ENCODE results near the gene TRERF1.

TRERF1 gene

DNA sequence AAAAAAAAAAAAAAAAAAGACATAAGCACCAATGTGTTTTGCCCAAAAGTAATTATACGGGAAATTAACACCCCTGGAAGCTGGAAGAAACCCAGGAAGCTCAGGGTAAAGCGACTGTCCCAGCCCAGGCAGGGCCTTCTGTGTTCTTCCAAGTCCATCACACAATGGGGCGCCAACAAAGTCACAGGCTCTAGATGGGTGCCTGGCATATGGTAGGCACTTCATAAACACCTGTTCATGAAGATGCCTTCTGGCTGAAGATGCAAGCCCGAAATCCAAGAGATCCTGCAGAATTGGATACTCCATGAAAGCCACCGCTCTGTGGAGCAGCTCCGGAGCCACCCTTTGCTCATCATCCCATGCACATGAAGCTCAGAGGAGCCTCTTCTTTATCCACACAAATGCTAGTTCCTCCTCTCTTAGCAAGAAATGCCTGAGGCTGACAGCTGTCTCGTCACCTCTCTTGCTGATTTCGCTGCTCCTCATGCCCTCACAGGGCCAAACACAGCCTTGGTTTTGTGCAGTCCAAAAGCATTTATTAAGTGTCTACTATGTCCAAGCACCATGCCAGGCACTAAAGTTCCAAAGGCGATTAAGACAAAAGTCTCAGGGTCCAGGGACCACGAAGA is 76.6 kb downstream of the TRERF1 start:
- Mint-ChIP-seq H3K36me3 (peaks cover 2% of the 10 kb centered on the region), H3K9me3 (no peaks in the 10 kb centered on the region), H3K4me1 (peaks cover 61% of the 10 kb centered on the region), H3K27ac (no peak overlapping the region), H3K4me3 (no peak overlapping the region), H3K27me3 (no peaks in the 10 kb centered on the region)

DNA sequence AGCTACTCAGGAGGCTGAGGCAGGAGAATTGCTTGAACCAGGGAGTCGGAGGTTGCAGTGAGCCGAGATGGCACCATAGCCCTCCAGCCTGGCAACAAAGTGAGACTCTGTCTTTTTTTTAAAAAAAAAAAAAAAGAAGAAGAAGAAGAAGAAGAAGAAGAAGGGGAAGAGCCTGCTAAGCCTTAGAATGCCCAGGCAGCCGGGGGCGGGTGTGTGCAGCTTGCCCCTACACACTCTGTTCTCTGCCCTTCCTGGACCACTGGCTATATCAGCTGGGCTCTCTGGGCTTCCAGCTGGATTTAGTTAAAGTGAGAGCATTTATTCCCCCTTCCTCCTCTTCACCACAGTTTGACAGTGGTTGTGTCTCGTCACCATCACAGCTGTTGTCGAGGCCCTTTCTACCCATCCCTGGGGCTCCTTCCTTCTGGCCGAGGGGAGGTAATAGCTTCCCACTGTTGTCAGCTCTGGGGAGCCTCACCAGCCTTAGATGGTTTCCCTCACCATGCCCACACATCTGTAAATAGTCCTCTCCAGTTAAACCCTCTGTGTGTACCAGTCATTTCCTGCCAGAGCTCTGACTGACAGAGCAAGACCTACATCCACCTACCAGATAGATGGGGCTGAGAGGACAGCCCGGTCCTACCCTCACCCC is 77.6 kb downstream of the TRERF1 start:
- Mint-ChIP-seq H3K27me3 (no peaks in the 10 kb centered on the region), H3K4me3 (peak overlapping the region; percentile 23), H3K4me1 (peaks cover 61% of the 10 kb centered on the region), H3K9me3 (no peaks in the 10 kb centered on the region), H3K36me3 (peaks cover 3% of the 10 kb centered on the region), H3K27ac (peak overlapping the region; percentile 55)

DNA sequence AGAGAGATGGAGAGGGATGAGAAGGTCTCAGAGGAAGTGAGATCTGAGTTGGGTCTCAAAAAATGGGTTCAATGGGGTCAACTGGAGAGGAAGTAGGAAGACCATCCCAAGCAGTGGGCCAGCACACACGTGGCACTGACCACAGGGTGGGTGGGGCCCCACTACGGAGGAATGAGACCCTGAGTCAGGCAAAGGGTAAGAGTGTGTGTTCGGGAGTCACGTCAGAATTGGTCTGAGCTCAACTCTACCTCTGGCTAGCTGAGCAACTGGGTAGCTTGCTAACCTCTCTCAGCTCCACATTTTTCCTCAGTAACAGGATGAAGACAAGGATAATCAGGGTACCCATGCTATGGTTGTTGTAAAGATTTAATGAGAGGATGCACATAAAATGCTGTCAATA is 79.0 kb downstream of the TRERF1 start:
- Mint-ChIP-seq H3K9me3 (no peaks in the 10 kb centered on the region), H3K4me1 (peaks cover 66% of the 10 kb centered on the region), H3K27me3 (no peaks in the 10 kb centered on the region), H3K36me3 (peaks cover 3% of the 10 kb centered on the region), H3K4me3 (no peak overlapping the region), H3K27ac (peak overlapping the region; percentile 71)

DNA sequence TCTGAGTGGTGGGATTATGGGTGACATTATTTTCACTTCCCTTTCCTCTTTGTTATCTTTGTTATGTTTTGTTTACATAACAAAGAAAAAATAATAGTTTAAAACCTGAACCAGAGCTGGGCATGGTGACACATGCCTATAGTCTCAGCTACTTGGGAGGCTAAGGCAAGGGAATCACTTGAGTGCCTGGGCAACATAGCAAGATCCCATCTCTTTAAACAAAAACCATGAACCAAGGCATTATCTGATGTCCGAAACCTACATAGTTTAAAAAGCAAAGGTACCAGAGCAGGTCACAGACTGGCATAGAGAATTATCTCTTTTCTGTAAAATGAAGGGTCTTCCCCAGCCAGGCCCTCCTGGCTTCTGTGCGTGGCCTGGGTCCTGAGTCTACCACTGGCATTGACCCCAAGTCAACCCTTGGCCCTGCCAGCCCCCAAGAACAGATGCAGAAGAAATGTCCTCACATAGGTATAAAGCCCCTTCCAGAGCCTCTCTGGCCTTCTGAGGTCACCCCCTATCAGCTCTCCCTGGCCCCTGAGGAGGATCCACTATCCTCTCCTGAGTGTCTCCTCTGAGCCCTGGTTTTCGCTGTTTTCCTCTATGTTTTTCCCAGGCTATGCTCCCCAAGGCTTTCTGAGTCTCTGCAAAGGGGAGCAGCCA is 81.3 kb downstream of the TRERF1 start:
- no peak overlapping the region for H3K4me3 Mint-ChIP-seq

DNA sequence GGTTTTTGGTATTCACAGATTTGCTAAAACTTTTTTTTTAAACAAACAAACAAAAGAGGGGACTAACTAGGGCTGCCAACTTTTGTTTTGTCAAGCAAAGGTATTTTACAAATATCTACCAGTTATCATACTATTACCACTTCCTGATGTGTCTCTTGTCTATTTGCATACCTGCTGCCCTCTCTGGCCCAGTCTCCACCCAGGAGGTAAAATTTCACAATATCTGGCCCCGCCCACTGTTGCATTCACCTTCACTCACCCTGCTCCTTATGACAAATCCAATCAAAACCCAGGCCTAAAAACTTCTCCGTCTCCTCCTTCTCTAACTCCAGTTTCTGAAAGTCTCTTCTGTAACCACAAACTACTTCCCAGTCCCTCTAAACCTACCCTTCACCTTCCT is 82.2 kb downstream of the TRERF1 start:
- Mint-ChIP-seq H3K4me1 (peaks cover 76% of the 10 kb centered on the region), H3K27ac (peak overlapping the region; percentile 89), H3K36me3 (peaks cover 3% of the 10 kb centered on the region), H3K4me3 (peak overlapping the region; percentile 42), H3K9me3 (no peaks in the 10 kb centered on the region), H3K27me3 (no peaks in the 10 kb centered on the region)

More for the DNA sequence above, 81.3 kb downstream of the TRERF1 start:
- Mint-ChIP-seq H3K36me3 (peaks cover 3% of the 10 kb centered on the region), H3K9me3 (no peaks in the 10 kb centered on the region), H3K27ac (no peak overlapping the region), H3K4me1 (peaks cover 75% of the 10 kb centered on the region), H3K27me3 (no peaks in the 10 kb centered on the region)

DNA sequence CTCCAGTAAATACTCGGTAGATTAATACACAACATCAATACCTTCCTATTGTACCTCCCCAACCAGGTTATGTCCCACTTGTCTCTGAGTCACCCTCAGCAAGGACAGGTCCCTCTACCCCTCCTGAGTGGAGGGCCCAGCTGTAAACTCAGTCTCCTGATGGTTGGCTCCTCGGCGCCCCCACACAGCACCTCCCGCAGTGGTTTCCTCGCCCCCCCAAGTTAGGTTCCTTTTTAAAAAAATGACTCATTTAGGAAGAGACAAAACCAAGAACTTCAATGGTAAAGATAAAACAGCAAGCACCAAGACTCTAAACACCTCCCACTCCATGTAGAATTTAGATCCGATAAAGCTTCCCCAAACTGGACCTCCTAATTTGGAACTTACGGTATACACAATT is 83.5 kb downstream of the TRERF1 start:
- no peaks in the 10 kb centered on the region for H3K9me3 Mint-ChIP-seq
- peak overlapping the region; percentile 93 for H3K27ac Mint-ChIP-seq
- peaks cover 78% of the 10 kb centered on the region for H3K4me1 Mint-ChIP-seq
- H3K27me3 Mint-ChIP-seq = no peaks in the 10 kb centered on the region
- peak overlapping the region; percentile 71 for H3K4me3 Mint-ChIP-seq
- peaks cover 3% of the 10 kb centered on the region for H3K36me3 Mint-ChIP-seq

DNA sequence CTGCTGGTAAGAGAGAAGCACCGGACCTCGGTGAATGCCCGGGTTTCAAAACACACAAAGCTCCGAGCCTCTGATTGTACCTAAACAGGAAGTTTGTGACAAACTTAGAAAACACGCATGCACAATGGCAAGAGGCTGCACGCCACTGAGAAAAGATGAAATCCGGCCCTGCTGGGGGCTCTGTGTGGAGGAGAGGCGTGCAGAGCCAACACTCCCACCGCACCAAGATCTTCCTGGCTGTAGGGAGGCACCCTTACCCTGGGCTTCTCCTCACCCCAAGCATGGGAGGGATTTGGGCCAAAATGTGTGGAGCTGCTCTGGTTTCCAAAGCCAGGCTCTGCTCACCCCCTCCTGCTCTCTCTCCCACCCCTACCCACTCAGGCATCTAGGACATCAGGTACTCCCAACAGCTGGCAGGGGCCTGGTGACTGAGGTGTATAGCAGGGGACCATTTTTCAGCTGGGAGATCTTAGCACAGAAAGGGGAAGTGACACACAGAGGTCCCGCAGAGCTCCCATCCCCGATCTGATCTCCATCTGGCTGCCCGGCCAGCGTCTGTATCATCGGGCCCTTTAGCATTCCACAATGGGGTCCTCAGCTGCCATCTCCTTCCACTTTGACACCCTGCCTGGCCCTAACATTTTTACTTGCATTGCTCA is 84.2 kb downstream of the TRERF1 start:
- no peaks in the 10 kb centered on the region for H3K9me3 Mint-ChIP-seq
- no peaks in the 10 kb centered on the region for H3K27me3 Mint-ChIP-seq
- peaks cover 72% of the 10 kb centered on the region for H3K4me1 Mint-ChIP-seq

DNA sequence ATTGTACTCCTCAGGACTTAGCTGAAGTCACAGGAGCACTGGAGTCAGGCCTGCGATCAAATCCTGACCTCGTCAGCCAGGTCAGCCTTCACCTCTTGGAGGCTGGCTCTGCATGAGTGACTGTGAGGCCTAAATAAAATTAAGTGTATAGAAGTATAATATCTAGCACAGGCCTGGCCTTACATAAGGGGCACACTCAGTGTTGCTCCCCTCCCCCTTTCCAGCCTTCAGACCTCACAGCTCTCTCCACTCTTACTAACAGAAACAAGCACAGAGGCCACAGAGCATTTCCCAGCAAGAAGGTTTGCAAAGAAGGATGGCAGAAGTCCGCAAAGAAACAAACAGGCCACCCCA is 84.8 kb downstream of the TRERF1 start:
- H3K4me3 Mint-ChIP-seq = peak overlapping the region; percentile 72
- H3K4me1 Mint-ChIP-seq = peaks cover 70% of the 10 kb centered on the region
- H3K9me3 Mint-ChIP-seq = no peaks in the 10 kb centered on the region
- H3K27ac Mint-ChIP-seq = peak overlapping the region; percentile 85
- H3K36me3 Mint-ChIP-seq = peaks cover 7% of the 10 kb centered on the region
- no peaks in the 10 kb centered on the region for H3K27me3 Mint-ChIP-seq

More for the DNA sequence above, 84.2 kb downstream of the TRERF1 start:
- Mint-ChIP-seq H3K4me3 (peak overlapping the region; percentile 72), H3K36me3 (peaks cover 5% of the 10 kb centered on the region), H3K27ac (peak overlapping the region; percentile 93)

DNA sequence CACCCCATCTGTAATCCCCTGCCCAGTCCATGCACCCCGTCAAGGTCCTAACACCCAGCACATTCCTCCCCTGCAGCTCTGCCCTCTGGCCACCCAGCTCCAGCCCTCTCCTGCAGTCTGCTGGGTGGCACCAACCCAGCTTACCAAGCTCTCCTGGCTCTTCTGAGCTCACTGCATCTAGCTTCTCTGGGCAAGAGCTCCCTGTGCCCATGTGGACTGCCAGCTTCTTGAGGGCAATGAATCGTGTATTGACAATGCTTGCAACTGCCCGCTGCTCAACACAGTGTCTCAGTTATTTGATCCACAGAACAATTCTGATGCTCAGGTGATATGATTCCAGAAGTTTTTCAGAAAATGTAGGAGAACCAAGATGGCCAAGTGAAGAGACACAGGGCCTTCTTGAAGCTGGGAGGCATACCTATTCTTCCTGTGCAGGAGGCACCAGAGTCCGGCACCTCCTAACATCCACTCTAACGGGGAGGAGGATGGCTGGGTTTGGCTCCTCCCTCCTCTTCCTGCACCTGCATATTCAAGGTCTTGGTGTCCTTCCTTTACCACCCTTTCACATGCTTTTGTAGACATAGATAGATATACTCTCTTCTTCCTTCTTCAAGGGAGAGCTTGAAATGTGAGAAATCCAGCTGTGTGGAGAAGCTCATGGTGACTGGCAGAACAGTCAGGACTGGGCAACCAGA is 85.6 kb downstream of the TRERF1 start:
- Mint-ChIP-seq H3K9me3 (no peaks in the 10 kb centered on the region), H3K36me3 (peaks cover 14% of the 10 kb centered on the region), H3K27me3 (no peaks in the 10 kb centered on the region), H3K27ac (peak overlapping the region; percentile 33), H3K4me3 (peak overlapping the region; percentile 55), H3K4me1 (peaks cover 71% of the 10 kb centered on the region)

DNA sequence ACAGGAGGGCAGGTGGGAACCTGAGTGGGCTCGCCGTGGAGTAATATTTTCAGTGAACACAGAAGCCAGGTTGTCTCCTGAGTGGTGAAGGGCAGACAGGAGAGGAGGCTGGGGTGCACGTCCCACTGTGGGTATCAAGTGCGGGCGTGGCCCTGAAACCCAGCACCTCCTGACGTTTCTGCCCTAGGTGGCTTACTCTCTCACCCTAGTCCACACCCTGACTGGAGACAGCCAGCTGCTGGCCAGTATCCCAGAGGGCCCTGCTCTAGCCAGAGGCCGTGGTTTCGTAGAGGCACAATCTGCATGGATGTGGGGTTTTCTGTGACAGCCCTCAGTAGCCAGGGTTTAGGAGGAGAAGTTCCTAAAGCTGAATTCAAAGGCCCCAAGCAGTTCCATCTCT is 86.7 kb downstream of the TRERF1 start:
- Mint-ChIP-seq H3K4me1 (peaks cover 62% of the 10 kb centered on the region), H3K27ac (no peak overlapping the region), H3K9me3 (no peaks in the 10 kb centered on the region), H3K4me3 (no peak overlapping the region), H3K27me3 (no peaks in the 10 kb centered on the region), H3K36me3 (peaks cover 14% of the 10 kb centered on the region)

DNA sequence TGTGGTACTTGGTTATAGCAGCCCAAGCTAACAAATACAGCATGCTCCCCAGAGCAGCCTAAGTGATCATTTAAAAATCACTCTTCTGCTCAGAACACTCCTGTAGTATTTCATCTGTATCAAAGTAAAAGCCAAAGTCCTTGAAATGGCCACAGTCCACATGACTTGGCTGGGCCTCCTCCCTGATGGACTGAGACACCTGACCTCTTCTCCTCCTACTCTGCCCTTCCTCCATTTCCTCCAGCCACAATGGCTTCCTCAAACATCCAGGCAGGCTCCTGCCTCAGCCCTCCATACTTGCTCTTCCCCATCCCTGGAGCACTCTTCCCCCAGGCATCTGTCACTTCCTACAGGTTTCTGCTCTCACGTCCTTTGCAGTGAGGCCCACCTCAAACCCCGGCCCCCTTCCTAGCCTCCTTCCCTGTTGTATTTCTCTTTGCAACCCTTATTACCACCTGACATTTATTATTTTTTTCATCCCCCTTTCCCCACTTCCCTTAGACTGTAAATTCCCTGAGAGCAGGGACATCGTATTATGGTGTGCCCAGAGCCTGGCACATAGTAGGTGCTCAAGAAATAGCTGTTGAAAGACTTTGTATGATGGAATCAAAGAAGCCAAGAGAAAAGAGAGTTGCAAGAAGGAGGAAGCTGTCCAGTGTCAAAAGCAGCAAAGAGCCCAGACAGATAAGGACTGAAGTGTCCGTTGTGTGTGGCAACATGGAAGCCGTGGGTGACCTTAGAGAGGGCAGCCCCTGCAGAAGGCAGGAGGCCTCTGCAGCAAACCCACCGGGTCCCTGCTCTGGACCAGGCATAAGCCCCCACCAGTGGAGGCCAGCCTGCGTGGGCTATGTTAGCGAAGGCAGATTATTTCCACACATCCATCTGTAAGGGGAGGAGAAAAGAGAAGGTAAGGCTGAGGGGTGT is 87.5 kb downstream of the TRERF1 start:
- H3K27me3 Mint-ChIP-seq = no peaks in the 10 kb centered on the region
- no peak overlapping the region for H3K27ac Mint-ChIP-seq
- peaks cover 53% of the 10 kb centered on the region for H3K4me1 Mint-ChIP-seq
- H3K4me3 Mint-ChIP-seq = no peak overlapping the region
- H3K36me3 Mint-ChIP-seq = peaks cover 11% of the 10 kb centered on the region
- no peaks in the 10 kb centered on the region for H3K9me3 Mint-ChIP-seq

DNA sequence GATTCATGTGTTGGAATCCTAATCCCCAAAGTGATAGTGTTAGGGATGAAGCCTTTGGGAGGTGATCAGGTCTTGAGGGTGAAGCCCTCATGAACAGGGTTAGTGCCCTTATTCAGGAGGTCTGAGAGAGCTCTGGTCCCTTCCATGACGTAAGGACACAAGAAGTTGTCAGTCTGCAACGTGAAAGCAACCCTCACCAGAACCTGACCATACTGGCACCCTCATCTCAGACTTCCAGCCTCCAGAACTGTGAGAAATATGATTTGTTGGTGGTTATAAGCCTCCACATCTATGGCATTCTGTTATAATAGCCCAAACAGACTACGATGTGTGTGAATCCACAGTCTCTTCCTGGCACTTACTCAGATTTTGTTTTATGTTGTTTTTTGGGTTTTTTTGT is 90.7 kb downstream of the TRERF1 start:
- peaks cover 13% of the 10 kb centered on the region for H3K36me3 Mint-ChIP-seq
- H3K4me3 Mint-ChIP-seq = no peak overlapping the region
- no peaks in the 10 kb centered on the region for H3K9me3 Mint-ChIP-seq
- peaks cover 26% of the 10 kb centered on the region for H3K4me1 Mint-ChIP-seq
- H3K27ac Mint-ChIP-seq = no peak overlapping the region
- H3K27me3 Mint-ChIP-seq = no peaks in the 10 kb centered on the region

DNA sequence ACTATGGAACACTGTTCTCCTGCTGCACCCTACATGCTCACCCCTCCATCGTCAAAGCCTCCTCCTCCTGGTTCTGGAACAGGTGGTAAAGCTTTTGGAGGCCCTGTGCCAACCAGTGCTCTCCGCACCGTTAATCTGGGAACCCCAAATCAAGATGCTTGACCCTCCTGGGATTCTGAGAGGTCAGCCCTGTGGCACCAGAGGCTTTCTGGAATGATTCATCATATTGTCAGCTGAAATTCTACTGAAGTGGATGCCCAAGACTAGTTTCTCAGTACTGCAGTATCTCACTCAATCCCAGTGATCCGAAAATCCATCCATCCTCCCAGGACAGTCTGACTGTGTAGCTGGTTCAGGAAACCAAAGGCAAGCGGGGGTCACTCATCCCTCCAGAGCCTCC is 92.7 kb downstream of the TRERF1 start:
- H3K27ac Mint-ChIP-seq = no peak overlapping the region
- H3K4me1 Mint-ChIP-seq = peaks cover 9% of the 10 kb centered on the region
- no peak overlapping the region for H3K4me3 Mint-ChIP-seq
- H3K9me3 Mint-ChIP-seq = no peaks in the 10 kb centered on the region
- no peaks in the 10 kb centered on the region for H3K27me3 Mint-ChIP-seq
- peaks cover 14% of the 10 kb centered on the region for H3K36me3 Mint-ChIP-seq

DNA sequence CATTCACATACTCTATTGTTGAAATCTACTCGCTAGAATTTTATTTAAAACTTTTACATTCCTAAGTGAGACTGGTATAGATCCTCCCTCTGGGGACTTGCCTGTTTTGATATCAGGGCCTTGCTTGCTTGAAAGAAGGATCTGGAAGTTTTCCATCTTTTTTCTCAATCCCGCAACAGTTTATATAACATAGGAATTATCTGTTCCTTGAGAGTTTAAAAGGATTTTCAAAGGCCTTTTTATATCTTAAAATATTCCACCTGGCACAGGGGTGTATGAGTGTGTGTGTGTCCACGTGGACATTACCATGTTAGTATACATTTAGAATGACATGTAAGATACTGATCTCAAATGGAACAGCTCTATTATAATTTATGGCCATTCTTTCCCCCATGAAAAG is 96.3 kb downstream of the TRERF1 start:
- Mint-ChIP-seq H3K27me3 (no peaks in the 10 kb centered on the region), H3K36me3 (peaks cover 7% of the 10 kb centered on the region), H3K4me3 (no peak overlapping the region), H3K9me3 (no peaks in the 10 kb centered on the region), H3K27ac (no peak overlapping the region), H3K4me1 (peaks cover 4% of the 10 kb centered on the region)

DNA sequence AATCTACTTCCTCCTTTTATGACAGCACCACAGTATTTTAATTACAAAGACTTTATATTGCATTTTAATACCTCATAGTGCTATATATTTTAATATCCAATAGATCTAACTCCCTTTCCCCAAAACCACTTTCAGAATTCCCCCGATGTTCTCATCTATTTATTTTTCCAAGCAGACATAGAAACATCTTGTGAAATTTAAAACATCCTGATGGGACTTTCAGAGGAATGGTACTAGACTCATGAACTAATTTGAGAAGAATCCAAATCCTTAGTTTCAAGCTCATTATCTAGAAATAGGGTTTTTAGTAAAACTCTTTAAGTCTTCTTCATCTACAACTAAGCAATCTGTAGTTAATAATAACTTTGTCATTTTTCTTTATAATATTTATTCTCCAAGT is 97.0 kb downstream of the TRERF1 start:
- H3K27ac Mint-ChIP-seq = no peak overlapping the region

More for the DNA sequence above, 97.0 kb downstream of the TRERF1 start:
- Mint-ChIP-seq H3K27me3 (no peaks in the 10 kb centered on the region), H3K4me3 (no peak overlapping the region), H3K9me3 (no peaks in the 10 kb centered on the region), H3K4me1 (peaks cover 4% of the 10 kb centered on the region), H3K36me3 (peaks cover 7% of the 10 kb centered on the region)
